Loucy (cell line): ENCODE measurements around the gene ETFB.

Experiments
- H2AFZ ChIP-seq: fragments of 200-600 bp; sonication (generic); 2 replicates; pipeline ENCODE4 v1.6.0; 2016; ENCODE audit warnings: antibody characterized with exemption, mild to moderate bottlenecking, low read length, moderate library complexity
- H3F3A ChIP-seq: fragments of 200-600 bp; 2 replicates; pipeline ENCODE4 v1.6.0; 2016; ENCODE audit warnings: antibody characterized with exemption, low read depth, mild to moderate bottlenecking
- H3K27me3 ChIP-seq: fragments of 200-600 bp; sonication (generic); 2 replicates; pipeline ENCODE4 v1.6.1; 2014; ENCODE audit warnings: low read length, mild to moderate bottlenecking; ENCODE audit not compliant: insufficient read depth, poor library complexity, severe bottlenecking
- H3K36me3 ChIP-seq: fragments of 200-600 bp; sonication (generic); 2 replicates; pipeline ENCODE4 v1.6.1; 2016; ENCODE audit warnings: low read length; ENCODE audit not compliant: insufficient read depth
- H3K4me1 ChIP-seq: fragments of 200-600 bp; sonication (generic); 2 replicates; pipeline ENCODE4 v1.5.1; 2014; ENCODE audit warnings: low read length, mild to moderate bottlenecking; ENCODE audit not compliant: insufficient read depth, poor library complexity, severe bottlenecking
- H3K4me2 ChIP-seq: fragments of 200-600 bp; sonication (generic); 2 replicates; pipeline ENCODE4 v1.6.0; 2014; ENCODE audit warnings: antibody characterized with exemption, low read length, low read depth, mild to moderate bottlenecking; ENCODE audit not compliant: poor library complexity, severe bottlenecking
- H3K4me3 ChIP-seq: fragments of 200-600 bp; sonication (generic); 2 replicates; pipeline ENCODE4 v1.5.1; 2014; ENCODE audit warnings: low read length, mild to moderate bottlenecking, mixed read lengths; ENCODE audit not compliant: poor library complexity, severe bottlenecking
- H3K79me2 ChIP-seq: fragments of 200-600 bp; sonication (generic); 2 replicates; pipeline ENCODE4 v1.6.1; 2014; ENCODE audit warnings: low read length; ENCODE audit not compliant: insufficient read depth
- H3K9ac ChIP-seq: fragments of 200-600 bp; sonication (generic); 2 replicates; pipeline ENCODE4 v1.6.0; 2014; ENCODE audit warnings: mild to moderate bottlenecking, low read depth, low read length, moderate library complexity; ENCODE audit not compliant: poor library complexity, severe bottlenecking
- H3K9me2 ChIP-seq: fragments of 200-600 bp; sonication (generic); replicated peaks from 2 replicates; pipeline ENCODE4 v1.6.1; 2016; ENCODE audit warnings: low read depth, low read length, mixed read lengths
- H3K9me3 ChIP-seq: fragments of 200-600 bp; sonication (generic); 2 replicates; pipeline ENCODE4 v1.6.1; 2014; ENCODE audit warnings: mild to moderate bottlenecking, antibody characterized with exemption, low read length, low read depth; ENCODE audit not compliant: insufficient read depth
- H4K20me1 ChIP-seq: fragments of 200-600 bp; sonication (generic); 2 replicates; pipeline ENCODE4 v1.6.0; 2014; ENCODE audit warnings: antibody characterized with exemption, low read length, mild to moderate bottlenecking; ENCODE audit not compliant: insufficient read depth, poor library complexity, severe bottlenecking
- EZH2phosphoT487 ChIP-seq: fragments of 200-600 bp; IDR thresholded peaks from 2 replicates; pipeline ENCODE4 v1.6.1; 2018; ENCODE audit warnings: antibody characterized with exemption, mild to moderate bottlenecking, moderate library complexity, borderline replicate concordance
- TF ChIP-seq, protein P1 (sequence below): fragments of 200-600 bp; sonication (generic); conservative IDR thresholded peaks from 2 replicates; pipeline ENCODE4 v1.5.1; 2014; ENCODE audit warnings: mild to moderate bottlenecking, antibody characterized with exemption, low read length

The ETFB gene

DNA sequence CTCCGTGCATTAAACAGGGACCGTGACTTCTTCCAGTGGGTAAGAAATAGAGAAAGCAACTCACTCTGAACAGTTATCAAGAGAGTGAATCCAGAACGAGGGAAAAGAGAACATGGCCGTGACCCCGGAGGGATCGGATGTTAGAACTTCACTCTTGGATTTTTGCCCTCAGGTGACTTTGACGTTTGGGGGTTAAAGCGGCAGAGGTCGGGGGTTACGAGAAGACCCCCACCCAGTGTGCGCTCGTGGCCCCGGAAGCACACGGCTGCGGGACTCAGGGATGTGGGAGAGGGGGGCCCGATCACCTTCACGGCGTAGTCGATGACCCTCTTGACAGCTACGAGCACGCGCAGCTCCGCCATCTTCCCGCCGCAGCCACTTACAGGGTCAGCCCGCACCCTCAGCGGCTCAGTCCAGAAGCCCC is at the start of gene ETFB:
TSS of gene ETFB (minus strand) at position 424 of the 424 bp plus-strand sequence. CDS start at position 362, 62 bp downstream.
- no peak for TF ChIP-seq EZH2phosphoT487
- TF ChIP-seq, protein P1, sequence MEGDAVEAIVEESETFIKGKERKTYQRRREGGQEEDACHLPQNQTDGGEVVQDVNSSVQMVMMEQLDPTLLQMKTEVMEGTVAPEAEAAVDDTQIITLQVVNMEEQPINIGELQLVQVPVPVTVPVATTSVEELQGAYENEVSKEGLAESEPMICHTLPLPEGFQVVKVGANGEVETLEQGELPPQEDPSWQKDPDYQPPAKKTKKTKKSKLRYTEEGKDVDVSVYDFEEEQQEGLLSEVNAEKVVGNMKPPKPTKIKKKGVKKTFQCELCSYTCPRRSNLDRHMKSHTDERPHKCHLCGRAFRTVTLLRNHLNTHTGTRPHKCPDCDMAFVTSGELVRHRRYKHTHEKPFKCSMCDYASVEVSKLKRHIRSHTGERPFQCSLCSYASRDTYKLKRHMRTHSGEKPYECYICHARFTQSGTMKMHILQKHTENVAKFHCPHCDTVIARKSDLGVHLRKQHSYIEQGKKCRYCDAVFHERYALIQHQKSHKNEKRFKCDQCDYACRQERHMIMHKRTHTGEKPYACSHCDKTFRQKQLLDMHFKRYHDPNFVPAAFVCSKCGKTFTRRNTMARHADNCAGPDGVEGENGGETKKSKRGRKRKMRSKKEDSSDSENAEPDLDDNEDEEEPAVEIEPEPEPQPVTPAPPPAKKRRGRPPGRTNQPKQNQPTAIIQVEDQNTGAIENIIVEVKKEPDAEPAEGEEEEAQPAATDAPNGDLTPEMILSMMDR: 0 out of 2 replicates have a peak, but pooled peaks have one; percentile 25
- no peaks in the 10 kb centered on the region for H3K27me3 ChIP-seq
- H3K79me2 ChIP-seq: peaks cover 60% of the 10 kb centered on the region
- no peaks in the 10 kb centered on the region for H3K9me3 ChIP-seq
- H3K9ac ChIP-seq: peak within 1 kb of the TSS; percentile 94
- no peaks in the 10 kb centered on the region for H3F3A ChIP-seq
- peak within 1 kb of the TSS; percentile 99 for H3K4me3 ChIP-seq
- no peaks in the 10 kb centered on the region for H4K20me1 ChIP-seq
- no peaks in the 10 kb centered on the region for H3K9me2 ChIP-seq
- H3K4me1 ChIP-seq: peaks cover 53% of the 10 kb centered on the region
- peak within 1 kb of the TSS; percentile 96 for H3K4me2 ChIP-seq
- no peaks in the 10 kb centered on the region for H3K36me3 ChIP-seq
- peak within 1 kb of the TSS; percentile 83 for H2AFZ ChIP-seq

- Histone ChIP-seq H3K36me3 (no peaks in the 10 kb centered on the region), H3K4me1 (no peaks in the 10 kb centered on the region), H3K9me3 (no peaks in the 10 kb centered on the region), H3K4me2 (no peak overlapping the region), H3K4me3 (no peak overlapping the region), H2AFZ (no peak overlapping the region), H3F3A (no peaks in the 10 kb centered on the region), H3K79me2 (no peaks in the 10 kb centered on the region), H3K27me3 (no peaks in the 10 kb centered on the region), H3K9me2 (no peaks in the 10 kb centered on the region), H4K20me1 (no peaks in the 10 kb centered on the region), H3K9ac (no peak overlapping the region)
- no peak for TF ChIP-seq EZH2phosphoT487
- TF ChIP-seq, protein P1: no peak
Measured at GRCh38 chr19:51415187-51415586, 49.0 kb upstream of the ETFB start.

GRCh38 chr19:51410950-51411748 is 45.0 kb upstream of the ETFB start:
- Histone ChIP-seq H3K4me1 (peaks cover 3% of the 10 kb centered on the region), H3K9me2 (no peaks in the 10 kb centered on the region), H3K4me2 (no peak overlapping the region), H4K20me1 (no peaks in the 10 kb centered on the region), H3K9ac (no peak overlapping the region), H2AFZ (no peak overlapping the region), H3K36me3 (no peaks in the 10 kb centered on the region), H3K27me3 (no peaks in the 10 kb centered on the region), H3K9me3 (no peaks in the 10 kb centered on the region; the same call in 1 of the 2 replicates), H3K79me2 (no peaks in the 10 kb centered on the region), H3F3A (no peaks in the 10 kb centered on the region), H3K4me3 (no peak overlapping the region)
- TF ChIP-seq EZH2phosphoT487: no peak
- TF ChIP-seq, protein P1: no peak
